ENCODE results near the gene PTCD2.

- TF ChIP-seq CTCF (IDR thresholded peaks at IDR 0.05) (no peak), POLR2A (IDR thresholded peaks at IDR 0.05) (no peak), EP300 (IDR thresholded peaks at IDR 0.05; ENCODE audit: low read depth) (no peak), POLR2AphosphoS5 (IDR thresholded peaks at IDR 0.05) (no peak)
Observed at GRCh38 chr5:72338689-72339209, 18.6 kb downstream of the PTCD2 start.
